Tibial artery (tissue), 4 donors: Measurements from ENCODE around the gene KIF22.
A peak's percentile ranks its signal among the peaks of the same experiment; 100 is the strongest.

Experiments used
- DNase-seq, 2 donors: peaks; one replicate each; pipeline ENCODE4 v3.0.0-alpha.2; 2019
- H3K27ac ChIP-seq, 2 donors: fragments of 200-600 bp; sonication (generic) in 1 of 2; 1 replicate in 1 of 2; 2 replicates in 1 of 2; pipeline ENCODE4 v1.5.1; 2018 to 2019; ENCODE audit warnings: mild to moderate bottlenecking in 1 of 2
- H3K27me3 ChIP-seq, 2 donors: fragments of 200-600 bp; sonication (generic) in 1 of 2; one replicate each; pipeline versions ENCODE4 v1.5.1 to v1.6.0; 2016 to 2019
- H3K36me3 ChIP-seq, 3 donors: fragments of 200-600 bp; sonication (generic) in 2 of 3; one replicate each; pipeline ENCODE4 v1.5.1; 2016 to 2019; ENCODE audit warnings: mild to moderate bottlenecking in 2 of 3
- H3K4me1 ChIP-seq, 4 donors: fragments of 200-600 bp; sonication (generic) in 2 of 4; 1 replicate in 3 of 4; 2 replicates in 1 of 4; pipeline ENCODE4 v1.5.1; 2016 to 2019
- H3K4me3 ChIP-seq, 2 donors: fragments of 200-600 bp; sonication (generic) in 1 of 2; 1 replicate in 1 of 2; 2 replicates in 1 of 2; pipeline ENCODE4 v1.5.1; 2018 to 2019; ENCODE audit warnings: mild to moderate bottlenecking in 2 of 2
- H3K9me3 ChIP-seq, 3 donors: fragments of 200-600 bp; sonication (generic) in 1 of 3; one replicate each; pipeline ENCODE4 v1.5.1; 2016 to 2019
- intact Hi-C: fragments of 100-400 bp; cut with DNase I; formaldehyde crosslinking; loops from one replicate; pipeline ENCODE4 v1.15.0; 2023; ENCODE audit warnings: low total_unique reads
- TF ChIP-seq, protein P1 (sequence below), 2 experiments: fragments of 200-600 bp in 1 of 2; fragments of 450-650 bp in 1 of 2; IDR thresholded peaks; one replicate each; pipeline ENCODE4 v1.5.1; 2017 to 2019; ENCODE audit warnings: antibody characterized with exemption in 2 of 2, mild to moderate bottlenecking in 1 of 2, moderate library complexity in 1 of 2

The KIF22 gene

DNA sequence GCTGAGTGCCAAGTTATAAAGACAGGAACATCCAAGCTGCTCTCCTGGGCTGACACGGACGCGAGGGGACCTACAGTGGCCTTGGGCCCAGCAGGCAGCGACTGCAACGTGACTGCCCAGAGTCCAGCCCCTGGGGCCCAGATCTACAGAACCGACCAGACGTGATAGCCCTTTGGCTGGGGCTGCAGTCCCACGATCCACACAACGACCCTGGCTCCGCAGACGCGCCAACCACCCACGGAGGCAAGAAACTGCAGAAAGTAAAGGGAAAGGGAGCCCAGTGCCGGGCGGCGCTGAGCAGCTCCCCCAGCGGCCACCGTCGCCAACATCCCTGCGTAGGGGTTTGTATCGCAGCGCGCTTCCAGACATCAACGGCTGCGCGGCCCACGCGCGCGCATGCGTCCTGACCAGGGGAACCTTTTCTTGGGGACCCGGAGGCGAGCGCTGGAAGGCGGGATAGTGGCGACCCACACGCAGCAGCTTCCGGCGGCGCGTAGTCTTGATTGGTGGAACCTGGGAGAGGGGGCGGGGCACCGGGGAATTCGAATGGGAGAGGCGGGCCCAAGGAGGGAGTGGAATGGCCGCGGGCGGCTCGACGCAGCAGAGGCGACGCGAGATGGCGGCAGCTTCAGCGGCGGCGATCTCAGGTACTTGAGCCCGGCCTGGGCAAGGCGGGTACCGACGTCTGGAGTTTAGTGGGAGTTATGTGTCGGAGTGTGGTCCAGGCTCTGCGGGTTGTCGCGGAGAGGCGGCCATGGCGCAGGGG lies at the start of gene KIF22:
Gene KIF22, plus strand, starts transcription at position 569 of the 766 bp plus-strand sequence. Its CDS starts 9 bp downstream, at position 578.
- intact Hi-C loops = no loop called here
- peak within 1 kb of the TSS; percentile 77 to 78 for H3K4me3 ChIP-seq
- H3K27me3 ChIP-seq = no peaks in the 10 kb centered on the region
- TF ChIP-seq, protein P1, sequence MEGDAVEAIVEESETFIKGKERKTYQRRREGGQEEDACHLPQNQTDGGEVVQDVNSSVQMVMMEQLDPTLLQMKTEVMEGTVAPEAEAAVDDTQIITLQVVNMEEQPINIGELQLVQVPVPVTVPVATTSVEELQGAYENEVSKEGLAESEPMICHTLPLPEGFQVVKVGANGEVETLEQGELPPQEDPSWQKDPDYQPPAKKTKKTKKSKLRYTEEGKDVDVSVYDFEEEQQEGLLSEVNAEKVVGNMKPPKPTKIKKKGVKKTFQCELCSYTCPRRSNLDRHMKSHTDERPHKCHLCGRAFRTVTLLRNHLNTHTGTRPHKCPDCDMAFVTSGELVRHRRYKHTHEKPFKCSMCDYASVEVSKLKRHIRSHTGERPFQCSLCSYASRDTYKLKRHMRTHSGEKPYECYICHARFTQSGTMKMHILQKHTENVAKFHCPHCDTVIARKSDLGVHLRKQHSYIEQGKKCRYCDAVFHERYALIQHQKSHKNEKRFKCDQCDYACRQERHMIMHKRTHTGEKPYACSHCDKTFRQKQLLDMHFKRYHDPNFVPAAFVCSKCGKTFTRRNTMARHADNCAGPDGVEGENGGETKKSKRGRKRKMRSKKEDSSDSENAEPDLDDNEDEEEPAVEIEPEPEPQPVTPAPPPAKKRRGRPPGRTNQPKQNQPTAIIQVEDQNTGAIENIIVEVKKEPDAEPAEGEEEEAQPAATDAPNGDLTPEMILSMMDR (IDR thresholded peaks at IDR 0.05) = peak; percentile 71 to 73
- no peaks in the 10 kb centered on the region for H3K9me3 ChIP-seq
- DNase-seq = peak; percentile 99
- peaks cover 0 to 27% (median 18%) of the 10 kb centered on the region in 4 donors for H3K4me1 ChIP-seq
- H3K27ac ChIP-seq = peak within 1 kb of the TSS; percentile 87 to 92
- no peaks in the 10 kb centered on the region for H3K36me3 ChIP-seq

DNA sequence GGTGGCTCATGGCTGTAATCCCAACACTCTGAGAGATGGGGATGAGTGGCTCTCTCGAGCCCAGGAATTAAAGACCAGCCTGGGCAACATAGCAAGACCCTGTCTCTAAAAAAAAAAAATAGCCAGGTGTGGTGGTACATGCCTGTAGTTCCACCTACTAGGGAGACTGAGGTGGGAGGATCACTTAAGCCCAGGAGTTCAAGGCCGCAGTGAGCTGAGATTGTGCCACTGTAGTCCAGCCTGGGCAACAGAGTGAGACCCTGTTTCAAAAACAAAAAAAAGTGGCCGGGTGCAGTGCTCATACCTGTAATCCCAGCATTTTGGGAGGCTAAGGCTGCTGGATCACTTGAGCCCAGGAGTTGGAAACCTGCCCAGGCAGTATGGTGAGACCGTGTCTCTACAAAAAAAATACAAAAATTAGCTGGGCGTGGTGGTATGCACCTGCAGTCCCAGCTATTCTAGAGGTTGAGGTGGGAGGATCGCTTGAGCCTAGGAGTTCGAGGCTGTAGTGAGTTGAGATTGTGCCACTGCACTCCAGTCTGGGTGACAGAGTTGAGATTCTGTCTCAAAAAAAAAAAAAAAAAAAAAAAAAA lies 47.8 kb upstream of the KIF22 start:
- TF ChIP-seq, protein P1 (IDR thresholded peaks at IDR 0.05) = no peak
- Histone ChIP-seq H3K27ac (no peak overlapping the region), H3K4me3 (no peak overlapping the region), H3K9me3 (no peaks in the 10 kb centered on the region), H3K36me3 (no peaks in the 10 kb centered on the region), H3K27me3 (peaks cover 0 to 32% of the 10 kb centered on the region in 2 donors), H3K4me1 (no peaks in the 10 kb centered on the region)
- intact Hi-C loops = no loop called here
- no peak for DNase-seq

DNA sequence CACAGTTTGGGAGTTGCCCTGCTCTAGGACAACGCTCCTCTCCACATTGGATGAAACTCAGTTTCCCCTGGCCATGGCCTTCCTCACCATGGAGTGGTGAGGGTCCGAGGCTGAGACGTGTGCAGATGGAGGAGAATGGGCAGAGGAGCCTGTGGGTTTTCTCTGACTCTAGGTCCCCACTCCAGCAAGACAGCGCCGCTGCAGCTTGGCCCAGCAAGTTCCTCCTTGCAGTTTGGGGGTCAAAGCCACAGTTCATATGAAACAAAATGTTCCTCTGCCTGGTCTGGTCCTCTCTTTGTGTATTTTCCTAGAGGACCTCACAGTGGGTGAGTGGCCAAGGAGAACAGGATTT lies 47.1 kb upstream of the KIF22 start:
- Histone ChIP-seq H3K4me3 (no peak overlapping the region), H3K4me1 (no peaks in the 10 kb centered on the region), H3K36me3 (no peaks in the 10 kb centered on the region), H3K27ac (no peak overlapping the region), H3K27me3 (peaks cover 0 to 32% of the 10 kb centered on the region in 2 donors), H3K9me3 (no peaks in the 10 kb centered on the region)
- intact Hi-C loops = no loop called here
- no peak for DNase-seq
- TF ChIP-seq, protein P1 (IDR thresholded peaks at IDR 0.05) = no peak

- H3K36me3 ChIP-seq = no peaks in the 10 kb centered on the region
- intact Hi-C loops = no loop called here
- H3K4me3 ChIP-seq = no peak overlapping the region
- no peak overlapping the region for H3K27ac ChIP-seq
- no peaks in the 10 kb centered on the region for H3K4me1 ChIP-seq
- H3K27me3 ChIP-seq = peaks cover 0 to 32% of the 10 kb centered on the region in 2 donors
- DNase-seq = no peak
- H3K9me3 ChIP-seq = no peaks in the 10 kb centered on the region
- TF ChIP-seq, protein P1 (IDR thresholded peaks at IDR 0.05) = no peak
Measured at GRCh38 chr16:29743827-29744531, 46.6 kb upstream of the KIF22 start.

- Histone ChIP-seq H3K4me1 (no peaks in the 10 kb centered on the region), H3K36me3 (no peaks in the 10 kb centered on the region), H3K27ac (no peak overlapping the region), H3K9me3 (no peaks in the 10 kb centered on the region), H3K27me3 (peaks cover 0 to 32% of the 10 kb centered on the region in 2 donors), H3K4me3 (no peak overlapping the region)
- intact Hi-C loops = no loop called here
- DNase-seq = no peak
- TF ChIP-seq, protein P1 (IDR thresholded peaks at IDR 0.05) = no peak
Measured at GRCh38 chr16:29744541-29745101, 45.9 kb upstream of the KIF22 start.
